Spleen (tissue), 7 donors: ENCODE results near the gene VSIG4.

Experiments used
- CTCF ChIP-seq, 11 experiments: fragments of 200-600 bp in 7 of 11; fragments of 450-650 bp in 4 of 11; sonication (generic) in 4 of 11; IDR thresholded peaks in 8 of 11; conservative IDR thresholded peaks in 3 of 11; 1 replicate in 7 of 11; 2 replicates in 4 of 11; pipeline versions ENCODE4 v1.4.0 to v1.8.0; 2016 to 2021; ENCODE audit warnings: antibody characterized with exemption in 11 of 11, inconsistent platforms in 4 of 11, mild to moderate bottlenecking in 1 of 11
- POLR2A ChIP-seq, 3 donors: fragments of 450-650 bp; IDR thresholded peaks; one replicate each; pipeline ENCODE4 v1.5.1; 2017; ENCODE audit warnings: antibody characterized with exemption in 3 of 3, mild to moderate bottlenecking in 1 of 3
- POLR2AphosphoS5 ChIP-seq, 3 donors: sonication (generic); formaldehyde crosslinking; IDR thresholded peaks; one replicate each; pipeline ENCODE4 v1.5.1; 2017; ENCODE audit warnings: antibody characterized with exemption in 3 of 3
- donor health status: DM: no; HTN: no; CAD: no; lungs with moderate emphysema.
- donor health status: DM: no; HTN: no; CAD: no.
- donor health status: DM: no; HTN: no; CAD: no.

GRCh38 chrX:66038115-66038514 is 1.8 kb downstream of the VSIG4 start:
- TF ChIP-seq POLR2A (IDR thresholded peaks at IDR 0.05) = no peak
- no peak for TF ChIP-seq CTCF (IDR thresholded peaks at IDR 0.05 in 8 of 11, conservative IDR thresholded peaks at IDR 0.05 in 3 of 11)
- no peak for TF ChIP-seq POLR2AphosphoS5 (IDR thresholded peaks at IDR 0.05)
